Hepatocyte (in vitro differentiated cells): ENCODE data around the gene C19orf38. TPM values are rescaled to one million over a fixed set of nuclear protein-coding genes. Genes with fewer than 3 reads are reported as not detected.
A peak's percentile ranks its signal among the peaks of the same experiment; 100 is the strongest.

ENCODE experiments used
- DNase-seq: peaks from one replicate; pipeline ENCODE4 v3.0.0-alpha.2; 2016; ENCODE audit warnings: low spot score
- H2AFZ ChIP-seq: fragments of 200-600 bp; sonication (generic); 2 replicates; pipeline ENCODE4 v1.6.0; 2016; ENCODE audit warnings: antibody characterized with exemption, mild to moderate bottlenecking
- H3K27ac ChIP-seq: fragments of 200-600 bp; sonication (generic); 2 replicates; pipeline ENCODE4 v1.5.1; 2016; ENCODE audit warnings: mild to moderate bottlenecking
- H3K27me3 ChIP-seq: fragments of 200-600 bp; sonication (generic); 2 replicates; pipeline ENCODE4 v1.6.1; 2016
- H3K36me3 ChIP-seq: fragments of 200-600 bp; sonication (generic); replicated peaks from 2 replicates; pipeline ENCODE4 v1.5.1; 2016; ENCODE audit warnings: low read depth; ENCODE audit not compliant: insufficient read depth
- H3K4me1 ChIP-seq: fragments of 200-600 bp; sonication (generic); 2 replicates; pipeline ENCODE4 v1.5.1; 2016; ENCODE audit warnings: mild to moderate bottlenecking, moderate library complexity; ENCODE audit not compliant: insufficient read depth
- H3K4me2 ChIP-seq: fragments of 200-600 bp; sonication (generic); 2 replicates; pipeline ENCODE4 v1.6.0; 2016
- H3K4me3 ChIP-seq: fragments of 200-600 bp; sonication (generic); 2 replicates; pipeline ENCODE4 v1.5.1; 2016; ENCODE audit warnings: mild to moderate bottlenecking
- H3K79me2 ChIP-seq: fragments of 200-600 bp; sonication (generic); 2 replicates; pipeline ENCODE4 v1.6.0; 2017; ENCODE audit warnings: mild to moderate bottlenecking
- H3K9me2 ChIP-seq: fragments of 200-600 bp; sonication (generic); replicated peaks from 2 replicates; pipeline ENCODE4 v1.6.0; 2017; ENCODE audit warnings: mild to moderate bottlenecking; ENCODE audit not compliant: insufficient read depth
- H3K9me3 ChIP-seq: fragments of 200-600 bp; sonication (generic); 2 replicates; pipeline ENCODE4 v1.5.1; 2016; ENCODE audit warnings: low read depth, mild to moderate bottlenecking
- H4K20me1 ChIP-seq: fragments of 200-600 bp; sonication (generic); 2 replicates; pipeline ENCODE4 v1.6.0; 2016; ENCODE audit warnings: mild to moderate bottlenecking; ENCODE audit not compliant: insufficient read depth, poor library complexity, severe bottlenecking
- EZH2 ChIP-seq: fragments of 200-600 bp; sonication (generic); IDR thresholded peaks from 2 replicates; pipeline ENCODE4 v1.6.1; 2016; ENCODE audit warnings: antibody characterized with exemption, mild to moderate bottlenecking, borderline replicate concordance
- EZH2phosphoT487 ChIP-seq: fragments of 200-600 bp; sonication (generic); IDR thresholded peaks from one replicate; pipeline ENCODE4 v1.6.1; 2018; ENCODE audit warnings: antibody characterized with exemption, mild to moderate bottlenecking, low read depth, moderate library complexity; ENCODE audit not compliant: unreplicated experiment, severe bottlenecking
- WGBS: methylation state at CpG from one replicate; pipeline ENCODE4 v1.1.6; 2016; ENCODE audit warnings: low lambda C conversion rate; ENCODE audit errors: missing lambda C conversion rate; 5-methylcytosine and 5-hydroxymethylcytosine counted together
- polyA plus RNA-seq: library from polyadenylated mRNA; unstranded; fragments of >200 nt; fragmentation: Nextera tagmentation; extraction: Ambion mirVana; gene quantifications from 2 replicates; pipeline ENCODE4 v1.2.1, GENCODE V29; 2016
- total RNA-seq: library from RNA; depleted of rRNA; stranded (reverse); fragments of >200 nt; gene quantifications from 2 replicates; pipeline ENCODE4 v1.2.3, GENCODE V29; 2014
- TF ChIP-seq, protein P1 (sequence below): fragments of 200-600 bp; sonication (generic); IDR thresholded peaks from 2 replicates; pipeline ENCODE4 v1.5.1; 2016; ENCODE audit warnings: antibody characterized with exemption, mild to moderate bottlenecking; ENCODE audit not compliant: poor library complexity

The C19orf38 gene
- total and polyA plus RNA-seq, 2 experiments from 2014 or later = 0.56 to 3.7 TPM

GRCh38 chr19:10818301-10819123, 29.7 kb upstream of the C19orf38 start:
- peaks cover 6% of the 10 kb centered on the region for H3K4me1 ChIP-seq
- TF ChIP-seq EZH2 (no peak), EZH2phosphoT487 (no peak)
- TF ChIP-seq, protein P1, sequence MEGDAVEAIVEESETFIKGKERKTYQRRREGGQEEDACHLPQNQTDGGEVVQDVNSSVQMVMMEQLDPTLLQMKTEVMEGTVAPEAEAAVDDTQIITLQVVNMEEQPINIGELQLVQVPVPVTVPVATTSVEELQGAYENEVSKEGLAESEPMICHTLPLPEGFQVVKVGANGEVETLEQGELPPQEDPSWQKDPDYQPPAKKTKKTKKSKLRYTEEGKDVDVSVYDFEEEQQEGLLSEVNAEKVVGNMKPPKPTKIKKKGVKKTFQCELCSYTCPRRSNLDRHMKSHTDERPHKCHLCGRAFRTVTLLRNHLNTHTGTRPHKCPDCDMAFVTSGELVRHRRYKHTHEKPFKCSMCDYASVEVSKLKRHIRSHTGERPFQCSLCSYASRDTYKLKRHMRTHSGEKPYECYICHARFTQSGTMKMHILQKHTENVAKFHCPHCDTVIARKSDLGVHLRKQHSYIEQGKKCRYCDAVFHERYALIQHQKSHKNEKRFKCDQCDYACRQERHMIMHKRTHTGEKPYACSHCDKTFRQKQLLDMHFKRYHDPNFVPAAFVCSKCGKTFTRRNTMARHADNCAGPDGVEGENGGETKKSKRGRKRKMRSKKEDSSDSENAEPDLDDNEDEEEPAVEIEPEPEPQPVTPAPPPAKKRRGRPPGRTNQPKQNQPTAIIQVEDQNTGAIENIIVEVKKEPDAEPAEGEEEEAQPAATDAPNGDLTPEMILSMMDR = no peak
- peak; percentile 4 for DNase-seq
- WGBS = 96% methylated on average over 19 of the region's 19 CpGs
- no peak overlapping the region for H2AFZ ChIP-seq
- no peaks in the 10 kb centered on the region for H3K9me2 ChIP-seq
- H3K27me3 ChIP-seq = no peaks in the 10 kb centered on the region
- H3K4me2 ChIP-seq = peak overlapping the region; percentile 79
- H3K9me3 ChIP-seq = no peaks in the 10 kb centered on the region
- peak overlapping the region; percentile 98 for H3K27ac ChIP-seq
- H3K4me3 ChIP-seq = no peak overlapping the region
- peaks cover 23% of the 10 kb centered on the region for H3K79me2 ChIP-seq
- H4K20me1 ChIP-seq = no peaks in the 10 kb centered on the region
- H3K36me3 ChIP-seq = no peaks in the 10 kb centered on the region

DNA sequence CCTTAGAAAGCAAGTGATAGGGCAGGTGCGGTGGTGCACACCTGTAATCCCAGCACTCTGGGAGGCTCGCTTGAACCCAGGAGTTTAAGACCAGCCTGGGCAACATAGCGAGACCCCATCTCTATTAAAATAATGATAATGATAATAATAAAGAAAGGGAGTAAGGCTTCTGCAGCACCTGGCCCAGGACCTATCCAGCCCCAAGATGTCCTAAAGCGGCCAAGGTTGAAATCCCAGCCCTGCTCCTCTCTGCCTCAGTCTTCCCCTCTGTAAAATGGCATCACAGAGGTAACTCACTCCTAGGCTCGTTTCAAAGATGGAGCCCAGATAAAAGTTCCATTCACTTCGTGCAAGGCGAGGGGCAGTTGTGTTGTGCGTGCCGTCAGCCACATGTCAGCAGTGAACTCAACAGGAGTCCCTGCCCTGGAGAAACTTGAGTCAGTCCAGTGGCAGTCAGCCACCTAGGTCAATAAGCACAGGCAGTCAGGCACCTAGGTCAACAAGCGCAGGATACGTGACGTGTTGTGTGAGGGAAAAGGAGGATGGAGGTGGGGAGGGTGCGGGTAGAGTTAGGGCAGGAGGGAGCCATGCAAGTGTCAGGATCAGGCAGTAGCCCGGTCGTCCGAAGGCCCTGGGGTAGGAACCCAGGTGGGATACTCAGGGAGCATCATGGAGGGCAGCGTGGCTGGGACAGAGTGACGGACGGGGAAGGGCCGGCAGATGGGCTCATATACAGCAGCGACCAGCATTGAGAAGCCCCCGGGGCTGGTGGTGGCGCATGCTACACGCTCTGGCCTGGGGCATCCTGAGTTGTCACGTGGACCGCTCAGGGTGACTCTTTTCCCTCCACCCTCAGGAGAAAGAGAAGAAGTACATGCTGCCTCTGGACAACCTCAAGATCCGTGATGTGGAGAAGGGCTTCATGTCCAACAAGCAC, 28.8 kb upstream of the C19orf38 start:
- no peaks in the 10 kb centered on the region for H4K20me1 ChIP-seq
- H3K27ac ChIP-seq = no peak overlapping the region
- 98% methylated on average over 27 of the region's 27 CpGs for WGBS

DNA sequence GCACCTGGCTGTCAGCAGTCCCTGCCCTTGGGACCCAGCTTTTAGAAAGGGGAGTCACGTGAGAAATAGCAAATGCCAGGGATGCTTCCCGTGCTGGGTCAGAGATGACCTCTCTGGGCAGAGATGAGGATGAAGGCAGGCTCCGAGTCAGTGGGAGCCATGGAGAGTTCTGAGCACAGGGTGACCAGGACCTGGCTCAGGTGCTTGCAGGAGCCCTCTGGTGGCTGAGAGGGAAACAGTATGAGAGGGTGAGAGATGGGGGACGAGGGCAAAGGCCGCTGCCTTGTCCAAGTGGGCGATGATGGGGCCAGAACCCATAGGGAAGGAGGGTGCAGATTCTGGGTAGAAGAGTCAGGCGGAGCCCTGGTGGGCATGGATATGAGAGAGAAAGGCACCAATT, 28.0 kb upstream of the C19orf38 start:
- H3K9me3 ChIP-seq = no peaks in the 10 kb centered on the region
- DNase-seq = peak; percentile 8
- H3K27me3 ChIP-seq = no peaks in the 10 kb centered on the region
- H4K20me1 ChIP-seq = no peaks in the 10 kb centered on the region
- no peak overlapping the region for H3K4me2 ChIP-seq
- no peak overlapping the region for H2AFZ ChIP-seq
- no peak overlapping the region for H3K4me3 ChIP-seq
- 96% methylated on average over 7 of the region's 7 CpGs for WGBS
- H3K36me3 ChIP-seq = no peaks in the 10 kb centered on the region
- H3K9me2 ChIP-seq = no peaks in the 10 kb centered on the region
- peaks cover 18% of the 10 kb centered on the region for H3K79me2 ChIP-seq
- peaks cover 5% of the 10 kb centered on the region for H3K4me1 ChIP-seq
- TF ChIP-seq, protein P1 = peak; percentile 3
- TF ChIP-seq EZH2 = no peak
- H3K27ac ChIP-seq = no peak overlapping the region

More for the DNA sequence above, 28.8 kb upstream of the C19orf38 start:
- H3K36me3 ChIP-seq = no peaks in the 10 kb centered on the region
- peaks cover 5% of the 10 kb centered on the region for H3K4me1 ChIP-seq
- TF ChIP-seq, protein P1 = no peak
- TF ChIP-seq EZH2 (no peak), EZH2phosphoT487 (no peak)
- H3K4me3 ChIP-seq = no peak overlapping the region
- peak; percentile 2 for DNase-seq
- H3K79me2 ChIP-seq = peaks cover 23% of the 10 kb centered on the region
- H2AFZ ChIP-seq = no peak overlapping the region
- no peaks in the 10 kb centered on the region for H3K27me3 ChIP-seq
- H3K9me3 ChIP-seq = no peaks in the 10 kb centered on the region
- no peak overlapping the region for H3K4me2 ChIP-seq
- H3K9me2 ChIP-seq = no peaks in the 10 kb centered on the region
